Measurements from ENCODE around the gene NES.
"Not testable (repeated sequence)": the region's sequence is repeated elsewhere in the genome, so short reads cannot be mapped to it uniquely, and the experiment has no call there.

The NES gene

DNA sequence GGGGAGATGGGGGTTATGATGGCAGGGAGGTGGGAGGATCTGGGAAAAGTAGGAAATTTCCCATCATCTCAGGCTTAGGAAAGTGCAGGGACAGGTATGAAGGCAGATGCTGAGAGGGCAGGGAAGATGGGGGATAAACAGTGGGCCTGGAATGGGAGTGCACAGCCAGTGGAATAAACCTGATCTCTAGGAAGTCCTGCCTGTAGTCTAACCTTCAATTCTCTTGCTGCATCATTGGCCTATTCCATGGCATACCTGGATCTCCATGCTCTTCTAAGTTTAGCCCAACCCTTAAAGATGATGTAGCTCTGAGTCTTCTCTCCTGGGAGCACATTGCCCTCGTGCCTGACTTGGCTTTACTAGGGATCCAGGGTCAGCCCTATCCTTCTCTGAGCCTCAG lies 32.6 kb downstream of the NES start:
- no peak for DNase-seq

- no peak for DNase-seq
Observed at GRCh38 chr1:156644146-156644545, 33.1 kb downstream of the NES start.

DNA sequence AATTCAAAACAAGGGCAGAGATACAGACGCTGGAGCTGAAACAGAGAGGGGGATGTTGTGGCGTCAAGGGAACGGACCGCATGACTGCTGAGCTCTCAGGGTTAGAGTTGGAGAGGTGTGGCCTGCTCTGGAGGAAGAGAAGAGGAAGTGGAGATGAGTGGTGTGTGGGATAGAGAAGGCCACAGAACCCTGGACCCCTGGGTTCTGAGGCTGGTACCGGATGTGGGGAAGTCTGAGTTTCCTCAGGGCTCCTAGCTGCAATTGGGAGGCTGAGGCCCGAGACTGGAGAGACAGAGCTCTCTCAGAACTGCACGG lies 33.5 kb downstream of the NES start:
- no peak for DNase-seq

DNA sequence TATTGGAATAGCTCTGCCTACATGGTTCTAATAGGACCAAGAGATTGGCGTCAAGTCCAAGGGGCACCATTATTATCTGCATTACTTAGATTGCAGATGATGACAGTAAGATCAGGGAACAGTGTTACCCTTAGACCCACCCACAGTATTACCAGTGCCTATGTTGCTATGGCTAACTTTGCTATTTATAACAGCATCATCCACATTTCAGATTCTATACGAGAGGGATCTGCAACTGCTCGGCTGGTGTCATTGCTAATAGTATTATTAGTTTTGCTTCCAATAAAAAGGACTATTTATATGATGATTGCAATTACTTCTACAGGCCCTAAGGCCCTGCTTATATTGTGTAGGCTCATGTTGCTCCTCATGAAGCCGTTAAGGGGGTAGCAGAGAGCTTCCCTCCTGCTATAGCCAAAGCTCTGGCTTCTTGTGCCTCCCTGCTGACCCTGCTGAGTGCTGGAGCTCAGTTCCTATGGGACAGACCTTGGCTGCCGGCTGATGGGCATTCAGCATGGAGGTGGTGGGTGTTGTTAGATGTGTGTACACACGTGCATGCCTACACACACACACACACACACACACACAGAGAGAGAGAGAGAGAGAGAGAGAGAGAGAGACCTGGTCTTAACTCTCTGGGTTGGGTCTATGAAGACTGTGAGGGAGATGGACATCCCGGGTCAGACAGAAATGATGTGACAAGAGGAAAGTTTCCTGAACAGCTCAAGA lies 34.0 kb downstream of the NES start:
- no peak for DNase-seq

GRCh38 chr1:156642265-156643048 lies 34.8 kb downstream of the NES start:
- DNase-seq = peak; percentile 49

GRCh38 chr1:156641761-156642264 lies 35.4 kb downstream of the NES start, which contains the start of gene BCAN:
Gene BCAN, plus strand, starts transcription at chr1:156642117. Its CDS starts 3,938 bp downstream, at chr1:156646055.
- peak; percentile 72 for DNase-seq

DNA sequence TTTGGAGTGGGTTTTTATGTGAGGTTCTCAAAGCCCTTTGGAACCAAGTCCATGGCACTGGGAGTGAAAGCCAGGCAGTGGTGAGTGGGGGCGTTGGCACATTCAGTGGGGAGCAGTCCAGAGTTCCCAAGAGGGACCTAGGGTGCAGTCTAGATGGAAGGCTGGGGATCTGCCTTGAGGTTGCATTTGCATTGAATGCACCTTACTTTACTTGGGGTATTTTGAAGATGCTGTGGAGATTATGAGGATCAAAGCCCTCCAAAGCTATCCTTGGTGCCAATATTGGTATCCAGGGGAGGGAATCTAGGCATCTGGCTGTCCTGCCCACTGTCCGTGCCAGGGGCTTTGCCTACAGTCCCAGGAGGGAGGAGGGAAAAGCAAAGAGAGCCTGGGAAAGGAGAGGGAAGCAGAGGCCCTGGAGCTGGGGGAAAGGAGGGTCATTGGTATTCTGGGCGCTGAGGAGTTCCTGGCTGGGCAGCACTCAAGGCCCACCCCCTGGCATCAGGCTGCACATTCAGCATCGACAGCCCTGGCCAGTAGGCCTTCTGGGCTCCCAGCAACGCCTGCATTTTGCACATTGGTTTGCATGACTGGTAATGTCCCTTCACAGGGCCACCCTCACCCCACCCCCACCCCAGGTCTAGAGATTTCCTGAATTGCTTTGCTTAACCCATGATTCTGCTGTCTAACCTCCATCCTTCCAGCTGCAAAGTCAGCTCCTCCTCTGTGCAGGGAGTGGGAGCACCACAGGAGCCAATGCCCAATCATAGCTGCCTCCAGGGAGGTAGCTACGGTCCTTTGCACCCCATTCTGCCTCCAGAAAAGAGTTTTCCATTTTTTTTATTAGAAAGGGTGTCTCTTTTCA lies 36.1 kb downstream of the NES start:
- DNase-seq = no peak

GRCh38 chr1:156639601-156640101 lies 37.6 kb downstream of the NES start:
- peak; percentile 38 for DNase-seq

GRCh38 chr1:156638189-156638985 lies 38.8 kb downstream of the NES start:
- DNase-seq = peak; percentile 27

DNA sequence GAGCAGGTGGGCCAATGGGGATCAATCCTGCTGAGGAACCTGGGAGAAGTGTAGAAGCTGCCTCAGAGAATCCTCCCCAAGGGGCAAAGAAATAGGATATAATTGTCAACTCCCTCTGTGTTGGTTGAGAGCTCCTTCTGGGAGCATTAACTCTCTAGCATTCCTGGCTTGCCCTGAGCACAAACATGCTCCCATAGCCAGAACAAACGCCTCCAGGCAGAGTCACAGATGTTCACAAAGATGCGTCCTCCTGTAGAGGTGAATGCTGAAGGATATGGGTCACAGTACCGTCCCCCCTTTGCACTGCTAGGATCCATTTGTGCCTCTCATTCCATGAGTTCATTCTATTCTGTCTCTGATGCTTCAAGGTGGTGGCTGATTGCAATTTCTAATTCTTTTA lies 44.9 kb downstream of the NES start:
- DNase-seq = peak; percentile 84

GRCh38 chr1:156631152-156631551 lies 46.1 kb downstream of the NES start:
- DNase-seq = not testable (repeated sequence)

GRCh38 chr1:156629823-156630449 lies 47.3 kb downstream of the NES start:
- no peak for DNase-seq

- peak; percentile 75 for DNase-seq
Observed at GRCh38 chr1:156627313-156627880, 49.8 kb downstream of the NES start.

DNA sequence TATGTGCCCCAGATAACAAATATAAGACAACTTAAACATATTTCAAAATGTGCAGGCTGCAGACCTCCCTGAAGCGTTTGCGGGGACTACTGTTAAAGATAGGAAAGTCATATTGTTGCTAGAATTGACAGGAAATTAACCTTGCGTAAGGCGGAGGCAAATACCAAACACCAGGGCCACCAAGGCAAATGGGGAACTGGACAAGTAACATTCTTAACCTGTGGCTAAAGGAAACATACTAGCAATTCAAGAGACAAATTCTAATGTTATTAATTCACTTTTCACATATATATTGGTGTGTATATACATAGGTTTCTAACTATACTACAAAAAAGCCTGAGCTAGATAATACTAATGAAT lies 51.1 kb downstream of the NES start:
- DNase-seq = no peak

- DNase-seq = peak; percentile 67
Observed at GRCh38 chr1:156625436-156626078, 51.6 kb downstream of the NES start.

DNA sequence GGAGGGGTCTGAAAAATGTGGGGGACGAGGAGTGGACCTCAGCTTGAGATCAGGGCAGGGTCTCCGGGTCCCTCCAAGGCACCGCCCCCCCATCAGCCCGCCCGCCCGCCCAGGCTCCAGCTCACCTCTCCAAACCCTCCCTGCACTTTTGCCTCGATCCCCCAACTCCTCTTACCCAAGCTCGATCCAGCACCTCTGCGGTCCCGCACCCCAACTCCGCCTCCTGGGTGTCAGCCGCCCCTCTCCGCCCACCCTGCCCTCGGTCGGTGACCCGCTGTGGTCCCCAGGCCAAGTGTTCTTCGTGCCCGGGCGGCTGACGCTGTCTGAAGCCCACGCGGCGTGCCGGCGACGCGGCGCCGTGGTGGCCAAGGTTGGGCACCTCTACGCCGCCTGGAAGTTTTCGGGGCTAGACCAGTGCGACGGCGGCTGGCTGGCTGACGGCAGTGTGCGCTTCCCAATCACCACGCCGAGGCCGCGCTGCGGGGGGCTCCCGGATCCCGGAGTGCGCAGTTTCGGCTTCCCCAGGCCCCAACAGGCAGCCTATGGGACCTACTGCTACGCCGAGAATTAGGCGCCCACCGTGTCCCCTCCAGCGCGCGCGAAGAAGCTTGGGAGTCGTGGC lies 52.3 kb downstream of the NES start:
- DNase-seq = peak; percentile 33

DNA sequence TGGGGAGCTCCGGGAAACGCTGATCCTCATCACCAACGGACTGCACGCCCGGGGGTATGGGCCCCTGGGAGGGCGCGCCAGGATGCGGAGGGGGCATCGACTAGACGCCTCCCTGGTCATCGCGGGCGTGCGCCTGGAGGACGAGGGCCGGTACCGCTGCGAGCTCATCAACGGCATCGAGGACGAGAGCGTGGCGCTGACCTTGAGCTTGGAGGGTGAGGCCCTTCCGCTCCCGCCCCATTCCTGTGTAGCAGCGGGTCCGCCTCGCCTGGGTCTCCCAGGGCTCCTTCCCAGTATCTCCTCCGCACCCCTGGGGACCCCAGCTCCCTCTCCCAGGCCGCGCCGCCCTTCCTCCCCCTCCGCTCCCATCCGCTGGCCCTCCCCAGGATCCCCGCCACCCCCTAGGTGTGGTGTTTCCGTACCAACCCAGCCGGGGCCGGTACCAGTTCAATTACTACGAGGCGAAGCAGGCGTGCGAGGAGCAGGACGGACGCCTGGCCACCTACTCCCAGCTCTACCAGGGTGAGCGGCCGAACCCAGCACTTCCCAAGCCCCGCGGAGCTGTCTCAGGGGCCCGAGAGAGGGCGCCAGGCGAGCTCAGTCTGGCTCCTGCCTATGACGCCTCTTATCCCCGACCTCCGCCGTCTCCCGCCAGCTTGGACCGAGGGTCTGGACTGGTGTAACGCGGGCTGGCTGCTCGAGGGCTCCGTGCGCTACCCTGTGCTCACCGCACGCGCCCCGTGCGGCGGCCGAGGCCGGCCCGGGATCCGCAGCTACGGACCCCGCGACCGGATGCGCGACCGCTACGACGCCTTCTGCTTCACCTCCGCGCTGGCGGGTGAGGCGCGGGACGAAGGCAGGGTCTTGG lies 53.0 kb downstream of the NES start:
- peak; percentile 75 for DNase-seq

GRCh38 chr1:156622581-156623297 lies 54.5 kb downstream of the NES start:
- peak; percentile 20 for DNase-seq

DNA sequence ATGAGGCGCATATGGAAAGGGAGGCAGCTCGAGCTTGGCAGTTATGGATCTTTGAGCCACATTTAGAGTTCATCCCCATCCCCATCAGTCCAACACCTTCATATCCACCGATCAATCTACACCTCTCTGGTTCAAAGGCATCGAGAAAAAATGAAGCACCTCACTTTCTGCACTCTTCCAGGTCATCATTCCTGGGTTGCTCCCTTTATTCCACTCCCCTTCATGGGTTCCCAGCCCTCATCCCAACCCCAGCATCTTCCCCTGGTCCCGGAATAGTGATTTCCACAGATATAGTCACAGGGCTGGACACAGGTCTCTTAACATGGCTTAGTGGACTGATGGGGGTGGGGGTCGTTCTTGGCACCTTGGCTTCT lies 57.6 kb downstream of the NES start:
- no peak for DNase-seq

Measured in NCI-H69 (cell line).